SK-N-SH treated with all-trans-retinoic acid at 6 μM for 48 hours (cell line): ENCODE data around the gene PRRC2A.
A peak's percentile ranks its signal among the peaks of the same experiment; 100 is the strongest.

ENCODE experiments used
- ATAC-seq: fragments of 200-7000 bp; cut with Tn5 transposase; 3 replicates; pipeline ENCODE4 v1.9.1; 2020; ENCODE audit warnings: mild to moderate bottlenecking, moderate library complexity
- BACH2 ChIP-seq: fragments of 250-450 bp; sonication (Bioruptor Pico); IDR thresholded peaks from 2 replicates; pipeline ENCODE4 v1.9.0; 2021; ENCODE audit warnings: mild to moderate bottlenecking, borderline replicate concordance
- CREB5 ChIP-seq: fragments of 250-450 bp; sonication (Bioruptor Pico); IDR thresholded peaks from 2 replicates; pipeline ENCODE4 v1.5.1; 2020; ENCODE audit warnings: low read depth, mild to moderate bottlenecking, moderate library complexity
- CSDC2 ChIP-seq: fragments of 250-450 bp; sonication (Bioruptor Pico); IDR thresholded peaks from 2 replicates; pipeline ENCODE4 v1.5.0; 2020; ENCODE audit warnings: mild to moderate bottlenecking, moderate library complexity
- ESRRG ChIP-seq: fragments of 250-450 bp; sonication (Bioruptor Pico); IDR thresholded peaks from 2 replicates; pipeline ENCODE4 v1.6.1; 2021; ENCODE audit warnings: mild to moderate bottlenecking
- GLIS3 ChIP-seq: fragments of 250-450 bp; sonication (Bioruptor Pico); IDR thresholded peaks from 2 replicates; pipeline ENCODE4 v1.5.0; 2020; ENCODE audit warnings: mild to moderate bottlenecking, moderate library complexity
- OSR1 ChIP-seq: fragments of 250-450 bp; sonication (Bioruptor Pico); IDR thresholded peaks from 2 replicates; pipeline ENCODE4 v1.8.0; 2022; ENCODE audit warnings: moderate library complexity, mild to moderate bottlenecking, inconsistent platforms
- RARB ChIP-seq: fragments of 250-450 bp; sonication (Bioruptor Pico); IDR thresholded peaks from 2 replicates; pipeline ENCODE4 v1.8.0; 2021; ENCODE audit warnings: mild to moderate bottlenecking, moderate library complexity
- SNAI2 ChIP-seq: fragments of 250-450 bp; sonication (Bioruptor Pico); IDR thresholded peaks from 2 replicates; pipeline ENCODE4 v1.5.0; 2020; ENCODE audit warnings: mild to moderate bottlenecking, moderate library complexity
- TCF4 ChIP-seq: fragments of 250-450 bp; sonication (Bioruptor Pico); IDR thresholded peaks from 2 replicates; pipeline ENCODE4 v1.8.0; 2021; ENCODE audit warnings: mild to moderate bottlenecking, moderate library complexity, borderline replicate concordance
- TOX ChIP-seq: fragments of 250-450 bp; sonication (Bioruptor Pico); IDR thresholded peaks from 2 replicates; pipeline ENCODE4 v1.8.0; 2021; ENCODE audit warnings: mild to moderate bottlenecking, moderate library complexity, borderline replicate concordance
- ZC3H10 ChIP-seq: fragments of 250-450 bp; sonication (Bioruptor Pico); IDR thresholded peaks from 2 replicates; pipeline ENCODE4 v1.5.1; 2021; ENCODE audit warnings: mild to moderate bottlenecking, moderate library complexity
- ZNF70 ChIP-seq: fragments of 450-650 bp; formaldehyde crosslinking; IDR thresholded peaks from 2 replicates; pipeline ENCODE4 v1.5.0; 2020; ENCODE audit warnings: mild to moderate bottlenecking, moderate library complexity
- ZNF8 ChIP-seq: fragments of 450-650 bp; formaldehyde crosslinking; IDR thresholded peaks from 2 replicates; pipeline ENCODE4 v1.5.0; 2020; ENCODE audit warnings: mild to moderate bottlenecking, moderate library complexity
- TF ChIP-seq, protein P1 (sequence below): fragments of 250-450 bp; sonication (Bioruptor Pico); IDR thresholded peaks from 2 replicates; pipeline ENCODE4 v1.5.1; 2021; ENCODE audit warnings: mild to moderate bottlenecking, moderate library complexity
- TF ChIP-seq, protein P2 (sequence below): fragments of 250-450 bp; sonication (Bioruptor Pico); IDR thresholded peaks from 2 replicates; pipeline ENCODE4 v1.5.0; 2020; ENCODE audit warnings: mild to moderate bottlenecking, moderate library complexity
- TF ChIP-seq, protein P3 (sequence below): fragments of 250-450 bp; sonication (Bioruptor Pico); IDR thresholded peaks from 2 replicates; pipeline ENCODE4 v1.8.0; 2021; ENCODE audit warnings: low read depth, mild to moderate bottlenecking, moderate library complexity, borderline replicate concordance
- TF ChIP-seq, protein P4 (sequence below): fragments of 250-450 bp; sonication (Bioruptor Pico); IDR thresholded peaks from 2 replicates; pipeline ENCODE4 v1.8.0; 2020; ENCODE audit warnings: mild to moderate bottlenecking, moderate library complexity, borderline replicate concordance

Gene PRRC2A

GRCh38 chr6:31659649-31660380 lies 39.3 kb downstream of the PRRC2A start:
- peak; percentile 50 for ATAC-seq
- no peak for TF ChIP-seq TOX (CRISPR knock-in tag)
- no peak for TF ChIP-seq SNAI2 (CRISPR knock-in tag)
- no peak for TF ChIP-seq RARB
- no peak for TF ChIP-seq CSDC2 (CRISPR knock-in tag)
- TF ChIP-seq, protein P1, sequence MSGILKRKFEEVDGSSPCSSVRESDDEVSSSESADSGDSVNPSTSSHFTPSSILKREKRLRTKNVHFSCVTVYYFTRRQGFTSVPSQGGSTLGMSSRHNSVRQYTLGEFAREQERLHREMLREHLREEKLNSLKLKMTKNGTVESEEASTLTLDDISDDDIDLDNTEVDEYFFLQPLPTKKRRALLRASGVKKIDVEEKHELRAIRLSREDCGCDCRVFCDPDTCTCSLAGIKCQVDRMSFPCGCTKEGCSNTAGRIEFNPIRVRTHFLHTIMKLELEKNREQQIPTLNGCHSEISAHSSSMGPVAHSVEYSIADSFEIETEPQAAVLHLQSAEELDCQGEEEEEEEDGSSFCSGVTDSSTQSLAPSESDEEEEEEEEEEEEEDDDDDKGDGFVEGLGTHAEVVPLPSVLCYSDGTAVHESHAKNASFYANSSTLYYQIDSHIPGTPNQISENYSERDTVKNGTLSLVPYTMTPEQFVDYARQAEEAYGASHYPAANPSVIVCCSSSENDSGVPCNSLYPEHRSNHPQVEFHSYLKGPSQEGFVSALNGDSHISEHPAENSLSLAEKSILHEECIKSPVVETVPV (CRISPR knock-in tag) = no peak
- no peak for TF ChIP-seq ZNF8 (CRISPR knock-in tag)
- TF ChIP-seq ZC3H10 (CRISPR knock-in tag) = no peak
- TF ChIP-seq, protein P2, sequence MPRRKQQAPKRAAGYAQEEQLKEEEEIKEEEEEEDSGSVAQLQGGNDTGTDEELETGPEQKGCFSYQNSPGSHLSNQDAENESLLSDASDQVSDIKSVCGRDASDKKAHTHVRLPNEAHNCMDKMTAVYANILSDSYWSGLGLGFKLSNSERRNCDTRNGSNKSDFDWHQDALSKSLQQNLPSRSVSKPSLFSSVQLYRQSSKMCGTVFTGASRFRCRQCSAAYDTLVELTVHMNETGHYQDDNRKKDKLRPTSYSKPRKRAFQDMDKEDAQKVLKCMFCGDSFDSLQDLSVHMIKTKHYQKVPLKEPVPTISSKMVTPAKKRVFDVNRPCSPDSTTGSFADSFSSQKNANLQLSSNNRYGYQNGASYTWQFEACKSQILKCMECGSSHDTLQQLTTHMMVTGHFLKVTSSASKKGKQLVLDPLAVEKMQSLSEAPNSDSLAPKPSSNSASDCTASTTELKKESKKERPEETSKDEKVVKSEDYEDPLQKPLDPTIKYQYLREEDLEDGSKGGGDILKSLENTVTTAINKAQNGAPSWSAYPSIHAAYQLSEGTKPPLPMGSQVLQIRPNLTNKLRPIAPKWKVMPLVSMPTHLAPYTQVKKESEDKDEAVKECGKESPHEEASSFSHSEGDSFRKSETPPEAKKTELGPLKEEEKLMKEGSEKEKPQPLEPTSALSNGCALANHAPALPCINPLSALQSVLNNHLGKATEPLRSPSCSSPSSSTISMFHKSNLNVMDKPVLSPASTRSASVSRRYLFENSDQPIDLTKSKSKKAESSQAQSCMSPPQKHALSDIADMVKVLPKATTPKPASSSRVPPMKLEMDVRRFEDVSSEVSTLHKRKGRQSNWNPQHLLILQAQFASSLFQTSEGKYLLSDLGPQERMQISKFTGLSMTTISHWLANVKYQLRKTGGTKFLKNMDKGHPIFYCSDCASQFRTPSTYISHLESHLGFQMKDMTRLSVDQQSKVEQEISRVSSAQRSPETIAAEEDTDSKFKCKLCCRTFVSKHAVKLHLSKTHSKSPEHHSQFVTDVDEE (CRISPR knock-in tag) = no peak
- no peak for TF ChIP-seq ZNF70 (CRISPR knock-in tag)
- no peak for TF ChIP-seq ESRRG (CRISPR knock-in tag)
- no peak for TF ChIP-seq OSR1 (CRISPR knock-in tag)
- no peak for TF ChIP-seq BACH2
- TF ChIP-seq GLIS3 (CRISPR knock-in tag) = no peak
- no peak for TF ChIP-seq CREB5 (CRISPR knock-in tag)
- TF ChIP-seq, protein P3, sequence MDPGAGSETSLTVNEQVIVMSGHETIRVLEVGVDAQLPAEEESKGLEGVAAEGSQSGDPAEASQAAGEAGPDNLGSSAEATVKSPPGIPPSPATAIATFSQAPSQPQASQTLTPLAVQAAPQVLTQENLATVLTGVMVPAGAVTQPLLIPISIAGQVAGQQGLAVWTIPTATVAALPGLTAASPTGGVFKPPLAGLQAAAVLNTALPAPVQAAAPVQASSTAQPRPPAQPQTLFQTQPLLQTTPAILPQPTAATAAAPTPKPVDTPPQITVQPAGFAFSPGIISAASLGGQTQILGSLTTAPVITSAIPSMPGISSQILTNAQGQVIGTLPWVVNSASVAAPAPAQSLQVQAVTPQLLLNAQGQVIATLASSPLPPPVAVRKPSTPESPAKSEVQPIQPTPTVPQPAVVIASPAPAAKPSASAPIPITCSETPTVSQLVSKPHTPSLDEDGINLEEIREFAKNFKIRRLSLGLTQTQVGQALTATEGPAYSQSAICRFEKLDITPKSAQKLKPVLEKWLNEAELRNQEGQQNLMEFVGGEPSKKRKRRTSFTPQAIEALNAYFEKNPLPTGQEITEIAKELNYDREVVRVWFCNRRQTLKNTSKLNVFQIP (CRISPR knock-in tag) = no peak
- TF ChIP-seq, all 23 proteins: peak for 0

GRCh38 chr6:31660381-31661261 lies 40.1 kb downstream of the PRRC2A start, which contains the start of gene C6orf47:
TSS of gene C6orf47 (minus strand) at chr6:31660778. CDS start at chr6:31659947, 831 bp downstream.
- TF ChIP-seq GLIS3 (CRISPR knock-in tag) (no peak), BACH2 (no peak)
- TF ChIP-seq, protein P4, sequence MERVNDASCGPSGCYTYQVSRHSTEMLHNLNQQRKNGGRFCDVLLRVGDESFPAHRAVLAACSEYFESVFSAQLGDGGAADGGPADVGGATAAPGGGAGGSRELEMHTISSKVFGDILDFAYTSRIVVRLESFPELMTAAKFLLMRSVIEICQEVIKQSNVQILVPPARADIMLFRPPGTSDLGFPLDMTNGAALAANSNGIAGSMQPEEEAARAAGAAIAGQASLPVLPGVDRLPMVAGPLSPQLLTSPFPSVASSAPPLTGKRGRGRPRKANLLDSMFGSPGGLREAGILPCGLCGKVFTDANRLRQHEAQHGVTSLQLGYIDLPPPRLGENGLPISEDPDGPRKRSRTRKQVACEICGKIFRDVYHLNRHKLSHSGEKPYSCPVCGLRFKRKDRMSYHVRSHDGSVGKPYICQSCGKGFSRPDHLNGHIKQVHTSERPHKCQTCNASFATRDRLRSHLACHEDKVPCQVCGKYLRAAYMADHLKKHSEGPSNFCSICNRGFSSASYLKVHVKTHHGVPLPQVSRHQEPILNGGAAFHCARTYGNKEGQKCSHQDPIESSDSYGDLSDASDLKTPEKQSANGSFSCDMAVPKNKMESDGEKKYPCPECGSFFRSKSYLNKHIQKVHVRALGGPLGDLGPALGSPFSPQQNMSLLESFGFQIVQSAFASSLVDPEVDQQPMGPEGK (CRISPR knock-in tag) = no peak
- peak; percentile 84 for ATAC-seq

GRCh38 chr6:31661262-31662123 lies 41.0 kb downstream of the PRRC2A start:
- no peak for ATAC-seq
- TF ChIP-seq, protein P4 (CRISPR knock-in tag) = no peak
- TF ChIP-seq TCF4 (CRISPR knock-in tag) (no peak), CREB5 (CRISPR knock-in tag) (no peak), TOX (CRISPR knock-in tag) (no peak), BACH2 (no peak)
- TF ChIP-seq, protein P2 (CRISPR knock-in tag) = no peak
